IMR-90 (cell line): ENCODE data around the gene POU2F1. TPM values are rescaled to one million over a fixed set of nuclear protein-coding genes. Genes with fewer than 3 reads are reported as not detected.

ENCODE experiments used
- ATAC-seq: fragments of 200-7000 bp; cut with Tn5 transposase; 2 replicates; pipeline ENCODE4 v1.9.1; 2020; ENCODE audit warnings: low read depth, mild to moderate bottlenecking, moderate library complexity
- BruUV-seq: library from RNA; stranded (reverse); fragments of 400-500 nt; replicated peaks from 2 replicates; lab custom pipeline; 2021; lab: Mats Ljungman, UMichigan
- CTCF ChIA-PET: fragments of 300-600 bp; formaldehyde crosslinking; extraction: SDS; loops from one replicate; lab custom pipeline; 2021; ENCODE audit warnings: antibody characterized with exemption; lab: Yijun Ruan, JAX
- POLR2A ChIA-PET: fragments of 300-600 bp; sonication (Branson Sonifier 250); formaldehyde crosslinking; loops from one replicate; lab custom pipeline; 2022; ENCODE audit warnings: antibody characterized with exemption; ENCODE audit not compliant: unreplicated experiment; lab: Charles Lee
- DNase-seq: peaks from one replicate; pipeline ENCODE4 v3.0.0; 2013
- H2AFZ ChIP-seq: replicated peaks from 2 replicates; pipeline ENCODE3; 2013; ENCODE audit warnings: low read length, mild to moderate bottlenecking; ENCODE audit not compliant: poor library complexity
- H2AK5ac ChIP-seq: 2 replicates; pipeline ENCODE4 v1.6.1; 2013; ENCODE audit warnings: low read depth, low read length, inconsistent platforms
- H2AK9ac ChIP-seq: replicated peaks from 2 replicates; pipeline ENCODE3; 2013; ENCODE audit warnings: mild to moderate bottlenecking, low read depth, low read length, moderate library complexity; ENCODE audit not compliant: poor library complexity
- H2BK120ac ChIP-seq: 2 replicates; pipeline ENCODE4 v1.6.1; 2013; ENCODE audit warnings: low read depth, low read length, inconsistent platforms
- H2BK15ac ChIP-seq: 3 replicates; pipeline ENCODE4 v1.6.1; 2013; ENCODE audit warnings: low read depth, low read length, inconsistent platforms
- H2BK20ac ChIP-seq: 2 replicates; pipeline ENCODE4 v1.6.1; 2013; ENCODE audit warnings: low read depth, mild to moderate bottlenecking, inconsistent platforms, low read length, moderate library complexity
- H2BK5ac ChIP-seq: 2 replicates; pipeline ENCODE4 v1.6.1; 2013; ENCODE audit warnings: mild to moderate bottlenecking, low read depth, low read length, inconsistent platforms; ENCODE audit not compliant: poor library complexity, severe bottlenecking
- H3K14ac ChIP-seq: replicated peaks from 2 replicates; pipeline ENCODE4 v1.6.1; 2013; ENCODE audit warnings: low read depth, low read length, inconsistent platforms
- H3K18ac ChIP-seq: 2 replicates; pipeline ENCODE4 v1.6.1; 2013; ENCODE audit warnings: low read depth, low read length, control low read depth
- H3K23ac ChIP-seq: 2 replicates; pipeline ENCODE4 v1.6.1; 2013; ENCODE audit warnings: low read depth, low read length, inconsistent platforms
- H3K27ac ChIP-seq: 2 replicates; pipeline ENCODE4 v1.5.1; 2013; ENCODE audit warnings: mild to moderate bottlenecking, control low read depth, low read length; ENCODE audit not compliant: insufficient read depth
- H3K27me3 ChIP-seq: 2 replicates; pipeline ENCODE4 v1.6.1; 2013; ENCODE audit warnings: low read length; ENCODE audit not compliant: control insufficient read depth, insufficient read depth
- H3K36me3 ChIP-seq: 2 replicates; pipeline ENCODE4 v1.6.1; 2013; ENCODE audit warnings: low read length, mixed read lengths; ENCODE audit not compliant: control insufficient read depth, insufficient read depth
- H3K4ac ChIP-seq: 2 replicates; pipeline ENCODE4 v1.6.1; 2013; ENCODE audit warnings: low read depth, low read length, inconsistent platforms
- H3K4me1 ChIP-seq: 2 replicates; pipeline ENCODE4 v1.6.1; 2013; ENCODE audit warnings: low read length, mixed read lengths; ENCODE audit not compliant: control insufficient read depth, insufficient read depth
- H3K4me2 ChIP-seq: 2 replicates; pipeline ENCODE4 v1.6.1; 2013; ENCODE audit warnings: low read depth, mild to moderate bottlenecking, control low read depth, low read length, moderate library complexity
- H3K4me3 ChIP-seq: 2 replicates; pipeline ENCODE4 v1.5.1; 2013; ENCODE audit warnings: low read depth, mild to moderate bottlenecking, control low read depth, low read length, moderate library complexity; ENCODE audit not compliant: insufficient read depth
- H3K56ac ChIP-seq: 2 replicates; pipeline ENCODE4 v1.6.1; 2013; ENCODE audit warnings: low read length, inconsistent platforms; ENCODE audit not compliant: insufficient read depth; ENCODE audit errors: extremely low read depth
- H3K79me1 ChIP-seq, 2 experiments: 2 replicates each; pipeline ENCODE4 v1.6.1; 2013; ENCODE audit warnings: low read length in 2 of 2, inconsistent platforms in 1 of 2, low read depth in 1 of 2
- H3K9ac ChIP-seq: 2 replicates; pipeline ENCODE4 v1.6.1; 2013; ENCODE audit warnings: low read depth, low read length, control low read depth
- H3K9me1 ChIP-seq: 2 replicates; pipeline ENCODE4 v1.6.1; 2013; ENCODE audit warnings: low read length, inconsistent platforms; ENCODE audit not compliant: insufficient read depth
- H3K9me3 ChIP-seq: 2 replicates; pipeline ENCODE4 v1.6.1; 2013; ENCODE audit warnings: low read length; ENCODE audit not compliant: control insufficient read depth, insufficient read depth
- H4K20me1 ChIP-seq: 2 replicates; pipeline ENCODE4 v1.6.1; 2013; ENCODE audit warnings: low read length, inconsistent platforms; ENCODE audit not compliant: insufficient read depth
- H4K5ac ChIP-seq: 2 replicates; pipeline ENCODE4 v1.6.1; 2013; ENCODE audit warnings: mild to moderate bottlenecking, low read depth, low read length, control low read depth
- H4K8ac ChIP-seq, 2 experiments: 2 replicates each; pipeline ENCODE4 v1.6.1; 2013; ENCODE audit warnings: low read depth in 2 of 2, low read length in 2 of 2, control low read depth in 1 of 2, inconsistent platforms in 1 of 2
- H4K91ac ChIP-seq: 2 replicates; pipeline ENCODE4 v1.6.1; 2013; ENCODE audit warnings: low read depth, low read length, inconsistent platforms; ENCODE audit not compliant: insufficient read depth
- CHD1 ChIP-seq: IDR thresholded peaks from 2 replicates; pipeline ENCODE4 v1.6.1; 2012; ENCODE audit warnings: low read depth, low read length, improper control_type of control experiment
- CTCF ChIP-seq: conservative IDR thresholded peaks from 2 replicates; pipeline ENCODE4 v1.5.1; 2012; ENCODE audit warnings: mild to moderate bottlenecking, low read depth, low read length, improper control_type of control experiment
- NFE2L2 ChIP-seq: fragments of 150-350 bp; IDR thresholded peaks from 2 replicates; pipeline ENCODE4 v1.6.1; 2016; ENCODE audit warnings: low read depth, mild to moderate bottlenecking, low read length
- POLR2A ChIP-seq: IDR thresholded peaks from 2 replicates; pipeline ENCODE4 v1.6.1; 2012; ENCODE audit warnings: mild to moderate bottlenecking, low read depth, low read length
- RCOR1 ChIP-seq: IDR thresholded peaks from 2 replicates; pipeline ENCODE4 v1.6.1; 2012; ENCODE audit warnings: mild to moderate bottlenecking, low read length, improper control_type of control experiment; ENCODE audit not compliant: insufficient replicate concordance
- RFX5 ChIP-seq: IDR thresholded peaks from 2 replicates; pipeline ENCODE4 v1.8.0; 2012; ENCODE audit warnings: low read depth, mild to moderate bottlenecking, low read length, moderate library complexity
- WGBS, 2 experiments: methylation state at CpG; one replicate each; pipeline versions ENCODE4 v1.1.5 to v1.1.7; 2013; ENCODE audit warnings: missing lambda C conversion rate in 2 of 2; ENCODE audit not compliant: insufficient read length in 1 of 2; ENCODE audit errors: extremely low coverage in 2 of 2; 5-methylcytosine and 5-hydroxymethylcytosine counted together
- dilution Hi-C: fragments of 300-500 bp; cut with HindIII; formaldehyde crosslinking; loops from one replicate; pipeline ENCODE4 v1.14.3; 2018; ENCODE audit warnings: low sequenced_read_pairs; ENCODE audit not compliant: unreplicated experiment
- in situ Hi-C: fragments of 300-500 bp; cut with MboI; formaldehyde crosslinking; loops from 3 replicates; pipeline ENCODE4 v1.14.3; 2019; ENCODE audit warnings: low sequenced_read_pairs, inconsistent platforms, mixed read lengths
- intact Hi-C: fragments of 100-400 bp; cut with micrococcal nuclease; formaldehyde crosslinking; loops from 2 replicates; pipeline ENCODE4 v1.10.0; 2022
- polyA plus RNA-seq, 3 experiments: library from polyadenylated mRNA; depleted of rRNA; stranded (reverse); fragments of >200 nt; gene quantifications; 2 replicates each; pipeline ENCODE4 v1.2.3, GENCODE V29; 2012; ENCODE audit warnings: low replicate concordance in 1 of 3
- total RNA-seq: library from RNA; depleted of rRNA; stranded (reverse); fragments of >200 nt; gene quantifications from 2 replicates; pipeline ENCODE4 v1.2.3, GENCODE V29; 2012

Gene POU2F1
- total and polyA plus RNA-seq, 2 of the 4 experiments (the other 2 are of a cell fraction): 1.2 to 3.4 TPM

GRCh38 chr1:167294528-167294927 lies 73.8 kb downstream of the POU2F1 start:
- ATAC-seq (no peak), DNase-seq (peak; percentile 3)
- H4K91ac ChIP-seq: no peak overlapping the region
- no peak overlapping the region for H2BK20ac ChIP-seq
- H3K4me2 ChIP-seq: no peak overlapping the region
- H3K27ac ChIP-seq: no peak overlapping the region
- CTCF ChIA-PET: interaction anchor here (0.7 to 1.0 kb wide), 2 partner anchors 15 to 74 kb away, joined by 3 read pairs; partner anchors contain the start of gene POU2F1
- POLR2A ChIA-PET: no interaction called here
- no peak overlapping the region for H2AK5ac ChIP-seq
- H2BK15ac ChIP-seq: no peak overlapping the region
- H3K4me3 ChIP-seq: no peak overlapping the region
- no peaks in the 10 kb centered on the region for H3K9me3 ChIP-seq
- no peak overlapping the region for H3K18ac ChIP-seq
- no peak overlapping the region for H2BK120ac ChIP-seq
- intact Hi-C loops: loop anchor here (5.0 kb wide), 1 partner anchor 48 kb away; no protein-coding TSS in a partner anchor
- H2AFZ ChIP-seq: no peak overlapping the region
- no peak overlapping the region for H3K23ac ChIP-seq
- H3K4me1 ChIP-seq: 0 out of 2 replicates have a peak, but pooled peaks cover 2% of the 10 kb centered on the region
- H3K9me1 ChIP-seq: no peaks in the 10 kb centered on the region; the same call in 1 of the 2 replicates
- peaks cover 5 to 8% of the 10 kb centered on the region in 2 experiments for H3K79me1 ChIP-seq
- no peak overlapping the region for H2AK9ac ChIP-seq
- H3K14ac ChIP-seq: no peak overlapping the region
- BruUV-seq: no TSS peak
- no peak overlapping the region for H4K5ac ChIP-seq
- no peaks in the 10 kb centered on the region for H4K20me1 ChIP-seq
- no peaks in the 10 kb centered on the region for H3K36me3 ChIP-seq
- TF ChIP-seq POLR2A (no peak), CTCF (no peak), RCOR1 (no peak), CHD1 (no peak), NFE2L2 (no peak), RFX5 (no peak)
- no peak overlapping the region for H3K9ac ChIP-seq
- no peak overlapping the region for H3K4ac ChIP-seq
- dilution Hi-C loops: no loop called here
- no CpG with 5 or more reads among the region's 2 CpGs for WGBS, 2 experiments
- H2BK5ac ChIP-seq: no peak overlapping the region
- H3K56ac ChIP-seq: no peak overlapping the region
- H4K8ac ChIP-seq: no peak overlapping the region
- in situ Hi-C loops: no loop called here
- no peaks in the 10 kb centered on the region for H3K27me3 ChIP-seq
